Measurements from ENCODE around the gene EXOC3. TPM values are rescaled to one million over a fixed set of nuclear protein-coding genes. Genes with fewer than 3 reads are reported as not detected.

The EXOC3 gene
- polyA plus RNA-seq, 3 donors: 33.2 to 59.7 (median 53.8) TPM

DNA sequence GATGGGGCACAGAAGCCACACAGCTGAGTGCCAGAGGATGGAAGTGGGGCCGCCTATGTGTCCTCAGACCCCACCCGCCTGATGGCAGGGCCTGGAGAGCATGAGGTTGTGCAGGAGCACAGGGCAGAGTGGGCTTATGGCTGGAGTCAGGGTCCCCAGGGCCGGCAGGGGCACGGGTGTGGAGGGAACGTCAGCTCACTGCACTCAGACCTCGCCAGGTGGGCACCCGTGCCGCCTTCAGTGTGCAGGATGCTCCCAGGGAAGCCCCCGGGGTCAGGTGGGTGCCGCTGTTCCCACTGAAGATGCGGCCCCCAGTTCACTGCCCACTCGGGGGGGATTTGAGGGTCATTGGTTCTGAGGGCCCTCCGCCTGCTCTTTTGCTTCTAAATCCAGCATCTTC, 34.9 kb downstream of the EXOC3 start:
- H3K4me3 Mint-ChIP-seq: peak overlapping the region in 1 of 2 donors; percentile 46
- peaks cover 0 to 6% (median 4%) of the 10 kb centered on the region in 7 donors for H3K9me3 Mint-ChIP-seq
- peaks cover 3% of the 10 kb centered on the region for H4K20me1 ChIP-seq (ENCODE audit: insufficient read depth, low read length)
- H3K4me2 ChIP-seq (replicated peaks; ENCODE audit: extremely low read depth, low read length, poor library complexity, severe bottlenecking): no peak overlapping the region
- H3K27me3 Mint-ChIP-seq (ENCODE audit: low read depth in 3 of 3): peaks cover 38 to 76% (median 50%) of the 10 kb centered on the region in 3 donors
- no peak for DNase-seq
- no peak overlapping the region for H3K9ac ChIP-seq (ENCODE audit: insufficient read depth, low read length, poor library complexity, severe bottlenecking)
- H3K79me2 ChIP-seq (ENCODE audit: insufficient read depth, low read length): no peaks in the 10 kb centered on the region
- no peak overlapping the region for H3K27ac Mint-ChIP-seq
- WGBS (ENCODE audit: insufficient coverage): 88% methylated on average over 13 of the region's 13 CpGs
- H3K36me3 Mint-ChIP-seq: peaks cover 0 to 2% of the 10 kb centered on the region in 2 donors
- peaks cover 7% of the 10 kb centered on the region for H3K4me1 Mint-ChIP-seq
- H2AFZ ChIP-seq (ENCODE audit: insufficient read depth, low read depth, low read length, poor library complexity, severe bottlenecking): no peak overlapping the region
- H3K4me3 ChIP-seq (replicated peaks in 1 of 3; ENCODE audit: low read depth in 2 of 3, low read length in 3 of 3): no peak overlapping the region
- no peaks in the 10 kb centered on the region for H3K9me3 ChIP-seq (replicated peaks in 1 of 2; ENCODE audit: control insufficient read depth in 1 of 2, insufficient read depth in 1 of 2, low read length in 2 of 2)
- H3K27ac ChIP-seq (ENCODE audit: low read depth in 1 of 2, low read length in 2 of 2): no peak overlapping the region
- TF ChIP-seq, protein P1, sequence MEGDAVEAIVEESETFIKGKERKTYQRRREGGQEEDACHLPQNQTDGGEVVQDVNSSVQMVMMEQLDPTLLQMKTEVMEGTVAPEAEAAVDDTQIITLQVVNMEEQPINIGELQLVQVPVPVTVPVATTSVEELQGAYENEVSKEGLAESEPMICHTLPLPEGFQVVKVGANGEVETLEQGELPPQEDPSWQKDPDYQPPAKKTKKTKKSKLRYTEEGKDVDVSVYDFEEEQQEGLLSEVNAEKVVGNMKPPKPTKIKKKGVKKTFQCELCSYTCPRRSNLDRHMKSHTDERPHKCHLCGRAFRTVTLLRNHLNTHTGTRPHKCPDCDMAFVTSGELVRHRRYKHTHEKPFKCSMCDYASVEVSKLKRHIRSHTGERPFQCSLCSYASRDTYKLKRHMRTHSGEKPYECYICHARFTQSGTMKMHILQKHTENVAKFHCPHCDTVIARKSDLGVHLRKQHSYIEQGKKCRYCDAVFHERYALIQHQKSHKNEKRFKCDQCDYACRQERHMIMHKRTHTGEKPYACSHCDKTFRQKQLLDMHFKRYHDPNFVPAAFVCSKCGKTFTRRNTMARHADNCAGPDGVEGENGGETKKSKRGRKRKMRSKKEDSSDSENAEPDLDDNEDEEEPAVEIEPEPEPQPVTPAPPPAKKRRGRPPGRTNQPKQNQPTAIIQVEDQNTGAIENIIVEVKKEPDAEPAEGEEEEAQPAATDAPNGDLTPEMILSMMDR (IDR thresholded peaks at IDR 0.05): no peak
- peaks cover 11 to 21% of the 10 kb centered on the region in 2 donors for H3K4me1 ChIP-seq (ENCODE audit: control insufficient read depth in 1 of 2, insufficient read depth in 2 of 2, low read length in 2 of 2)
- peaks cover 4 to 36% of the 10 kb centered on the region in 2 donors for H3K27me3 ChIP-seq (ENCODE audit: control insufficient read depth in 2 of 2, insufficient read depth in 2 of 2, low read length in 2 of 2)
- H3K36me3 ChIP-seq (replicated peaks in 1 of 2; ENCODE audit: control insufficient read depth in 1 of 2, insufficient read depth in 2 of 2, low read length in 2 of 2): no peaks in the 10 kb centered on the region
- intact Hi-C loops (cut with micrococcal nuclease): loop anchor here in 1 of 2 donors (10.0 kb wide), 2 partner anchors 67 to 417 kb away; partner anchors contain the start of genes BRD9 and TRIP13

DNA sequence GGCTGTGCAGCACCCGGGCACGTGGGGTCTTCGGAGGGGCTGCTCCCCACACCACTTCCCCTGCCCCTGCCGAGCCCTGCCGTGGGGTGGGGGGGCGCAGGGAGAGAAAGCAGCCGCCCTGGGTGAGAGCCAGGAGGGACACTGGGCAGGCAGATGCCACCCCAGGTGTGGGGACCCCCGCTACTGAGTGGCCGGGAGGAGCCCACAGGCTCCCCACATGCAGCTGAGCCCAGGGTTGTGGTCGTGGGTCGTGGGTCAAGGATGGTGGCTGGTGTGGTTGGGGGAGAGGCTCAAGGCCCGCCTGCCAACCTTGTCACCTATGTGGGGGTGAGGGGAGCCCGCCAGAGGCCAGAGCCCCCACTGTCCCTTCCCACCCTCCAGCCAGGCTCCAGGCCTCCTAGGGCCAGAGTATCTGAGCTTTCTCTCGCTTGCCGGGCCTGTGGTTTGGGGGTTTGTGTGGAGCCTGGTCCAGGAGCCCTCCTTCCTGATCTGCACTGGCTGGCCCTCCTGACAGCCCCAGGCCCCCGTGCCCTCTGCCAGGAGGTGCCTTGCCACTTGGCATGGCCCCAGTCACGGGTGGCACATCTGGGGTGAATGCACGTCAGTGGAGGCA, 35.5 kb downstream of the EXOC3 start:
- DNase-seq: no peak
- peaks cover 0 to 6% (median 4%) of the 10 kb centered on the region in 7 donors for H3K9me3 Mint-ChIP-seq
- Histone ChIP-seq H3K4me2 (replicated peaks; ENCODE audit: extremely low read depth, low read length, poor library complexity, severe bottlenecking) (no peak overlapping the region), H3K27me3 (ENCODE audit: control insufficient read depth in 2 of 2, insufficient read depth in 2 of 2, low read length in 2 of 2) (peaks cover 4 to 42% of the 10 kb centered on the region in 2 donors), H4K20me1 (ENCODE audit: insufficient read depth, low read length) (peaks cover 3% of the 10 kb centered on the region), H3K9ac (ENCODE audit: insufficient read depth, low read length, poor library complexity, severe bottlenecking) (no peak overlapping the region), H3K4me3 (replicated peaks in 1 of 3; ENCODE audit: low read depth in 2 of 3, low read length in 3 of 3) (no peak overlapping the region), H2AFZ (ENCODE audit: insufficient read depth, low read depth, low read length, poor library complexity, severe bottlenecking) (no peak overlapping the region), H3K27ac (ENCODE audit: low read depth in 1 of 2, low read length in 2 of 2) (no peak overlapping the region), H3K4me1 (ENCODE audit: control insufficient read depth in 1 of 2, insufficient read depth in 2 of 2, low read length in 2 of 2) (peaks cover 10 to 18% of the 10 kb centered on the region in 2 donors), H3K79me2 (ENCODE audit: insufficient read depth, low read length) (no peaks in the 10 kb centered on the region), H3K9me3 (replicated peaks in 1 of 2; ENCODE audit: control insufficient read depth in 1 of 2, insufficient read depth in 1 of 2, low read length in 2 of 2) (no peaks in the 10 kb centered on the region), H3K36me3 (replicated peaks in 1 of 2; ENCODE audit: control insufficient read depth in 1 of 2, insufficient read depth in 2 of 2, low read length in 2 of 2) (no peaks in the 10 kb centered on the region)
- peaks cover 42 to 82% (median 50%) of the 10 kb centered on the region in 3 donors for H3K27me3 Mint-ChIP-seq (ENCODE audit: low read depth in 3 of 3)
- H3K36me3 Mint-ChIP-seq: peaks cover 0 to 2% of the 10 kb centered on the region in 2 donors
- TF ChIP-seq, protein P1 (IDR thresholded peaks at IDR 0.05): no peak
- WGBS (ENCODE audit: insufficient coverage): 56% methylated on average over 10 of the region's 18 CpGs
- H3K27ac Mint-ChIP-seq: no peak overlapping the region
- H3K4me3 Mint-ChIP-seq: peak overlapping the region in 1 of 2 donors; percentile 46
- H3K4me1 Mint-ChIP-seq: peaks cover 7% of the 10 kb centered on the region
- intact Hi-C loops (cut with micrococcal nuclease): loop anchor here in 1 of 2 donors (10.0 kb wide), 2 partner anchors 66 to 416 kb away; partner anchors contain the start of genes BRD9 and TRIP13
